ENCODE data around the gene GPR137C.

DNA sequence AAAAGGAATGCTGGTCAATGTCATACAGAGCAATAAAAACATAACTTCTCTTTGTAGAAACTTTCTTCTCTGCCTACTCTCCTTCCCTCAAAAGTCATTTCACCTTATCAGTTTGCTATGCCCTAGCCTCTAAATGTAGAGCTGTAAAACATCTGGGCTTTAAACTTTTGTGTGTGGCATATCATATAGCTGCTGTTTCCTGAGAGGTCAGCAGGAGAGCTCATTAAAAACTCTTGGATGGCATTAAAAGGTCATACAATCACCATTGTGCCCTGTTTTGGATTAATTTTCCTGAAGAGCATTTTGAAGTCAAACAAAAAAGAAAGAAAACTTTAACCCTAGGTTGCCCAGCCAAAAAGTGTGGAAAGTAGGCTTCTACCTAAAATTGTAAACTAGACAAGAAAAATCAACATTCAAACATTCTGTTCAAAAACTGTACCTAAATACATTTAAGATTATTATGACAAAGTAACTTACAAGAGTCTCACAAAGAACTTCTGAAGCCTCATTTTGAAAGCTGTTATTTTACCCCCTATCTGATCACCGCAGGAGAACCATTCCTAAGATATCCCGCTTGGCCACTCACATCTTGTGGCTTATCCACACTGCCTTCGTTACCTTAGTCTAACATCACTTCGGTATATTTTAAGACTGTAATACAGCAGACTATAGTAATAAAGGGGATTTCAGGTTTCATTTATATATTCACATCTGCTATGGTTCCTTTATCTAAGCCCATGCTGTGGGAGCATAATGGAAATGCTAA, 38.4 kb upstream of the GPR137C start:
- TF ChIP-seq CTCF (IDR thresholded peaks at IDR 0.05) (no peak), POLR2A (IDR thresholded peaks at IDR 0.05) (no peak), POLR2AphosphoS5 (IDR thresholded peaks at IDR 0.05) (no peak), EP300 (IDR thresholded peaks at IDR 0.05) (no peak)
